NT2/D1 (cell line): ENCODE results near the gene TTLL13.

Experiments used
- DNase-seq: peaks from one replicate; pipeline ENCODE4 v3.0.0-alpha.2; 2011; ENCODE audit warnings: low read depth, low spot score
- H3K27me3 ChIP-seq: 2 replicates; pipeline ENCODE4 v1.6.0; 2011; ENCODE audit warnings: mild to moderate bottlenecking; ENCODE audit not compliant: insufficient read length, insufficient read depth
- H3K36me3 ChIP-seq: 2 replicates; pipeline ENCODE4 v1.6.1; 2011; ENCODE audit warnings: mild to moderate bottlenecking, low read length, mixed read lengths; ENCODE audit not compliant: insufficient read depth, insufficient read length
- H3K4me1 ChIP-seq: 2 replicates; pipeline ENCODE4 v1.5.1; 2011; ENCODE audit not compliant: insufficient read depth, insufficient read length
- H3K4me3 ChIP-seq: 2 replicates; pipeline ENCODE4 v1.5.1; 2011; ENCODE audit warnings: low read depth; ENCODE audit not compliant: insufficient read length
- H3K9ac ChIP-seq: 2 replicates; pipeline ENCODE4 v1.6.0; 2011; ENCODE audit warnings: low read depth; ENCODE audit not compliant: insufficient read length
- H3K9me3 ChIP-seq: 2 replicates; pipeline ENCODE4 v1.5.1; 2011; ENCODE audit warnings: mild to moderate bottlenecking, low read length; ENCODE audit not compliant: insufficient read depth
- SUZ12 ChIP-seq: IDR thresholded peaks from 2 replicates; pipeline ENCODE4 v1.6.1; 2011; ENCODE audit not compliant: insufficient read length, insufficient read depth; ENCODE audit errors: extremely low read depth
- YY1 ChIP-seq: IDR thresholded peaks from 2 replicates; pipeline ENCODE4 v1.6.1; 2011; ENCODE audit not compliant: insufficient read length, insufficient read depth
- ZNF274 ChIP-seq: IDR thresholded peaks from 2 replicates; pipeline ENCODE4 v1.6.1; 2011; ENCODE audit warnings: mild to moderate bottlenecking, low read depth, low read length

Gene TTLL13

DNA sequence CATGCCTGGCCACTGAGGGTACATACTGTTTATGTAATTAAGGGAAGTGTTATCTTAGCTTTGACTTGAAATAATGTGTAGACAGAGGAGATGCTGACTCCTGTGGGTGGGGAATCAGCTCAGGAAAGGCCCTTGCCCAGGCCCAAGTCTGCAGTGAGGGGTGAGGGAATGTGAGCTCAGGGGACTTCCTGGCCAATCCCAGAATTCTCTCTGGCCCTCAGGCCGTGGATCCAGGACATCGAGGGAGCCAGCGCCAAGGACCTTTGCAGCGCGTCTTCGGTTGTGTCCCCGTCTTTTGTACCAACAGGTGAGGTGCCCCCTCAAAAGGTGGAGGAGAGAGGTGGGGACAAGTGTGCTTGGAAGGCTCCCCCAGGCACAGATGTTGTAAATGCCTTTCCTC lies 22.0 kb upstream of the TTLL13 start:
- peaks cover 79% of the 10 kb centered on the region for H3K36me3 ChIP-seq
- no peak for DNase-seq
- H3K9ac ChIP-seq = no peak overlapping the region

GRCh38 chr15:90227816-90228772 lies 21.3 kb upstream of the TTLL13 start:
- H3K36me3 ChIP-seq = peaks cover 77% of the 10 kb centered on the region
- H3K9me3 ChIP-seq = no peaks in the 10 kb centered on the region
- no peak for TF ChIP-seq SUZ12
- TF ChIP-seq YY1 = no peak
- no peak for TF ChIP-seq ZNF274
- H3K4me1 ChIP-seq = no peaks in the 10 kb centered on the region
- DNase-seq = no peak
- H3K9ac ChIP-seq = no peak overlapping the region
- no peaks in the 10 kb centered on the region for H3K27me3 ChIP-seq
- no peak overlapping the region for H3K4me3 ChIP-seq

More for the DNA sequence above, 22.0 kb upstream of the TTLL13 start:
- Histone ChIP-seq H3K9me3 (no peaks in the 10 kb centered on the region), H3K4me1 (no peaks in the 10 kb centered on the region), H3K27me3 (no peaks in the 10 kb centered on the region), H3K4me3 (no peak overlapping the region)
- TF ChIP-seq SUZ12 = no peak
- no peak for TF ChIP-seq ZNF274
- no peak for TF ChIP-seq YY1

GRCh38 chr15:90228960-90229359 lies 20.4 kb upstream of the TTLL13 start:
- Histone ChIP-seq H3K4me3 (no peak overlapping the region), H3K9me3 (no peaks in the 10 kb centered on the region), H3K4me1 (no peaks in the 10 kb centered on the region), H3K36me3 (peaks cover 68% of the 10 kb centered on the region), H3K9ac (no peak overlapping the region), H3K27me3 (no peaks in the 10 kb centered on the region)
- no peak for DNase-seq
- TF ChIP-seq YY1 (no peak), ZNF274 (no peak), SUZ12 (no peak)

DNA sequence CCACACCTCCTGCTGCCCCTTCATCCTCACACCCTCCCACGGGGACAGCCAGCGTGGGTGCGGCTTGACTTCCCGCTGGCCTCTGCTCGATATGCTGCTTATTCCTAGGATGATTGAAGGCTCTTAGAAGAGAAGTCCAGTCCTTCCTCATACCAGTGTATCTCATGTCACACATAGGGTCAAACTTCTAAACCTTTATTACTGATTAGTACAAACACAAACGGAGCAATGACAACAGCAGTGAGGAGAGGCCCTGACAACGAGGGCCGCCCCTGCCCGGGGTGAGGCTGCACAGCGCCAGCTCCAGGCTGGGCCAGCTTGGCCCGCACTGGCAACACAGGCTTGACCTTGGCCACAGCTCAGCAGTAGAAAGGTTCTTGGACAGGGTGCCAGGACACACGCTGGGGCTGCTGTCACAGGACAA lies 19.3 kb upstream of the TTLL13 start:
- Histone ChIP-seq H3K9ac (no peak overlapping the region), H3K9me3 (no peaks in the 10 kb centered on the region), H3K36me3 (peaks cover 57% of the 10 kb centered on the region), H3K27me3 (no peaks in the 10 kb centered on the region), H3K4me3 (no peak overlapping the region), H3K4me1 (no peaks in the 10 kb centered on the region)
- no peak for DNase-seq
- TF ChIP-seq SUZ12 (no peak), ZNF274 (no peak), YY1 (no peak)

DNA sequence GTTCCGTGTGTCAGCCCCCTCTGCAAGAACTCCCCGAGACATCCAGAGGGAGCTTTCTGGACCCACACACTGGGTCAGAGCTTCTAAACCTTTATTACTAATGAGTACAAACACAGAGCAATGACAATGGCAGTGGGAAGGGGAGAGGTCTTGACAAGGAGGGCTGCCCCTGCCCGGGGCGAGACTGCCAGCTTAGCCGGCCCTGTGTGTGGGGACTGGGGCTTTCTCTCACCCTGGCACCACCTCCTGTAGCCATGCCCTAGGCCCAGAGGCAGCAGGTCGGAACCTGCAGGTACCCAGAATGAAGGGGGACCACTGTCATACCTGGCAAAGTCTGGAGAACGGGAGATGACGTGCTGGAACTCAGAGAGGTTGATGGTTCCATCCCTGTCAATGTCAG lies 18.7 kb upstream of the TTLL13 start:
- Histone ChIP-seq H3K4me1 (no peaks in the 10 kb centered on the region), H3K4me3 (no peak overlapping the region), H3K36me3 (peaks cover 52% of the 10 kb centered on the region), H3K27me3 (no peaks in the 10 kb centered on the region), H3K9me3 (no peaks in the 10 kb centered on the region), H3K9ac (no peak overlapping the region)
- TF ChIP-seq ZNF274 = no peak
- no peak for TF ChIP-seq YY1
- TF ChIP-seq SUZ12 = no peak
- no peak for DNase-seq

- DNase-seq = no peak
- no peaks in the 10 kb centered on the region for H3K4me1 ChIP-seq
- no peaks in the 10 kb centered on the region for H3K9me3 ChIP-seq
- peaks cover 50% of the 10 kb centered on the region for H3K36me3 ChIP-seq
- no peak overlapping the region for H3K9ac ChIP-seq
- no peaks in the 10 kb centered on the region for H3K27me3 ChIP-seq
- no peak overlapping the region for H3K4me3 ChIP-seq
- TF ChIP-seq ZNF274 = no peak
- no peak for TF ChIP-seq YY1
- no peak for TF ChIP-seq SUZ12
Measured at GRCh38 chr15:90231028-90232017, 18.0 kb upstream of the TTLL13 start.
